ENCODE measurements around the gene TRDN.

GRCh38 chr6:123458218-123458617 lies 178.5 kb downstream of the TRDN start:
- no peak for TF ChIP-seq CTCF (IDR thresholded peaks at IDR 0.05)
- TF ChIP-seq POLR2A (IDR thresholded peaks at IDR 0.05), result no peak

Data from testis (tissue), 2 donors.